AG10803 (cell line): ENCODE results near the gene MNAT1.

Source experiments
- DNase-seq: peaks from one replicate; pipeline ENCODE4 v3.0.0; 2010; ENCODE audit warnings: low read depth
- H3K4me3 ChIP-seq: 2 replicates; pipeline ENCODE4 v1.5.1; 2011; ENCODE audit warnings: mild to moderate bottlenecking, low read length, control low read depth
- CTCF ChIP-seq: conservative IDR thresholded peaks from 2 replicates; pipeline ENCODE4 v1.5.1; 2011; ENCODE audit warnings: mild to moderate bottlenecking, low read length, control low read depth, inconsistent platforms

Gene MNAT1

GRCh38 chr14:60972295-60972694 is 237.7 kb downstream of the MNAT1 start:
- no peak for DNase-seq
- no peak for TF ChIP-seq CTCF
- no peak overlapping the region for H3K4me3 ChIP-seq

- no peak overlapping the region for H3K4me3 ChIP-seq
- TF ChIP-seq CTCF = no peak
- no peak for DNase-seq
Observed at GRCh38 chr14:60973070-60973469, 238.5 kb downstream of the MNAT1 start.

- DNase-seq = no peak
- no peak for TF ChIP-seq CTCF
Observed at GRCh38 chr14:60974090-60974651, 239.6 kb downstream of the MNAT1 start.

GRCh38 chr14:60975551-60975950 is 241.0 kb downstream of the MNAT1 start:
- H3K4me3 ChIP-seq = no peak overlapping the region
- TF ChIP-seq CTCF = no peak
- no peak for DNase-seq

More at GRCh38 chr14:60974090-60974651, 239.6 kb downstream of the MNAT1 start:
- no peak overlapping the region for H3K4me3 ChIP-seq

- no peak for DNase-seq
- no peak overlapping the region for H3K4me3 ChIP-seq
- TF ChIP-seq CTCF = no peak
Observed at GRCh38 chr14:60977847-60978246, 243.3 kb downstream of the MNAT1 start.

GRCh38 chr14:60980811-60981632 is 246.5 kb downstream of the MNAT1 start, which contains the start of the genes SLC38A6 and TRMT5:
Gene SLC38A6, plus strand, starts transcription at chr14:60981245. Its CDS starts 33 bp downstream, at chr14:60981278.
Gene TRMT5, minus strand, starts transcription at chr14:60981079. Its CDS starts 106 bp downstream, at chr14:60980973.
- no peak for TF ChIP-seq CTCF
- H3K4me3 ChIP-seq = peak within 1 kb of the TSS; percentile 85
- DNase-seq = peak; percentile 96
